Measurements from ENCODE around the gene PRKCI.

GRCh38 chr3:170257145-170257544 is 34.9 kb downstream of the PRKCI start:
- TF ChIP-seq CTCF (IDR thresholded peaks at IDR 0.05; ENCODE audit: low read depth, low read length, missing input control) (no peak), TAF1 (conservative IDR thresholded peaks at IDR 0.05) (no peak), JUND (IDR thresholded peaks at IDR 0.05) (no peak), YY1 (IDR thresholded peaks at IDR 0.05) (no peak), RAD21 (IDR thresholded peaks at IDR 0.05) (no peak), MAX (IDR thresholded peaks at IDR 0.05) (no peak), RXRA (IDR thresholded peaks at IDR 0.05) (no peak), ZBTB33 (IDR thresholded peaks at IDR 0.05) (no peak), REST (IDR thresholded peaks at IDR 0.05) (no peak)
